Lung microvascular endothelial cell (primary cell): ENCODE measurements around the gene BRWD1. TPM values are rescaled to one million over a fixed set of nuclear protein-coding genes. Genes with fewer than 3 reads are reported as not detected.

Experiments
- DNase-seq, 2 donors: peaks; one replicate each; pipeline versions ENCODE4 v3.0.0 to v3.0.0-alpha.2; 2010; ENCODE audit warnings: low read depth in 2 of 2
- total RNA-seq: library from RNA; depleted of rRNA; stranded (reverse); fragments of >200 nt; gene quantifications from 2 replicates; pipeline ENCODE4 v1.2.1, GENCODE V29; 2014

The BRWD1 gene
- total RNA-seq, 1 donor from 2014 or later, result 51.2 TPM

DNA sequence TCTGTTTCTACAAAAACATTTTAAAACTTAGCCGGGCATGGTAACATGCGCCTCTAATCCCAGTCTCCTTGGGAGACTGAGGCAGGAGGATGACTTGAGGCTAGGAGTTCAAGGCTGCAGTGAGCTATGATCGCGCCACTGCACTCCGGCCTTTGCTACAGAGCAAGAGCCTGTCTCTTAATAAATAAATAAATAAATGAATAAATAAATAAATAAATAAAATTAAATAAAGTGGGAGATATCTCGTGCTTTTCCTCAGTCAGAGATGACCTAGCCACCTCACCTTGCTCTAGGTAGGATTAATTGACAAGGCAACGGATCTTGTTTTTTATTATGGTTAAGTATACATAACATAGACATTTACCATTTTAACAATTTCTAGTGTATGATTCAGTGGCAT lies 14.3 kb upstream of the BRWD1 start:
- DNase-seq, result no peak

DNA sequence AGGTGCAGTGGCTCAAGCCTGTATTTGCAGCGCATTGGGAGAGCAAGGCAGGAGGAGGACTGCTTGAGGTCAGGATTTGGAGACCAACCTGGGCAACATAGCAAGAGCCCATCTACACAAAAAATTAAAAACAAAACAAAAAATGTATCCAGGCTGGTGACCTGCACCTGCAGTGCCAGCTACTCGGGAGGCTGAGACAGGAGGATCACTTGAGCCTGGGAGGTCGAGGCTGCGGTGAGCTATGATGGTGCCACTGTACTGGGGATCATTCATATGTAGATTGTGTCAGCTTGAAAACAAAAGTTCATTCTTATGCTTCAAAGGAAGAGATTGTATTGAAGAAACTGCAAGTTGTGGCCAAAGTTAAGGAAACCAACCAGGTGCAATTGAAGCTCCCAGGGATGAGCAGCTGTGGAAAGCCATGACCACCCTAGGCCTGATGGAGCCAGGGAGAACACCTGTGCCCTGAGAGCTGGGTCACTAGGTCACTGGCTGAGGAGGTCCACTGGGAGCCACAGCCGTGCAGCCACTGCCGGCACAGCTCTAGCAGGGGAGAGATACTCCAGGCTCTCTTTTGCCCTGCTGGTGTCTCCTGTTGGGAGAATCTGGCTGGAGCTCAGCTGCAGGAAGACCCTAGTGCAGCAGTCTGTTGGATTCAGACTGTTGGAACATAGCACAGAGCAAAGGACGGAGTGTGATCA lies 13.3 kb upstream of the BRWD1 start:
- DNase-seq, result no peak

DNA sequence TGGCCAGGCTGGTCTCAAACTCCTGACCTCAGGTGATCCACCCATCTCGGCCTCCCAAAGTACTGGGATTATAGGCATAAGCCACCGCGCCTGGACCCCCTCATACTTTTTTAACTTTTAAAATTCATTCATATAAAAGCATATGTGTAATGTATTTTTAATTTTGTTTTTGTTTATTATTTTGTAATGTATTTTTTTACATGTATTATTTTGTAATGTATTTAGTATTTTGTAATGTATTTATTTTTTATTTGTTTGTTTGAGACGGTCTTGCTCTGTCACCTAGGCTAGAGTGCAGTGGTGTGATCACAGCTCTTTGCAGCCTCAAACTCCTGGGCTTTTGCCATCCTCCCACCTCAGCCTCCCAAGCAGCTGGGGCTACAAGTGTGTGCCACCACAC lies 12.0 kb upstream of the BRWD1 start:
- no peak for DNase-seq

DNA sequence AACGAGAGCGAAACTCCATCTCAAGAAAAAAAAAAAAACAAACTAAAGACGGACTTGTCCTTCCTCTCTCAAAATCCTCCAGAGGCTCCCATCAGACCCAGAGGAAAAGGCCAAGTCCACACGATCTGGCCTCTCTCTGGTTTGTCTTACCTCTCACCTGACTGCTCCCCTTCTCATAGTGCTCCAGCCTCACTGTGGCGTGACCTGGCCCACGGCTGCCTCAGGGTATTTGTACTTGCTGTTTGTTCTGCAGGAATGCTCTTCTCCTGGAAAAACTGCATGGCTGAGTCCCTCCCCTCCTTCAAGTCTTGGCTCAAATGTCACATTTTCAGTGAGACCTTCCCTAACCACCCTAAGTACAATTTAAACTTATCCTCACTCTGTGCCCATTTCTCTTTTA lies 8.0 kb upstream of the BRWD1 start:
- DNase-seq, result no peak

DNA sequence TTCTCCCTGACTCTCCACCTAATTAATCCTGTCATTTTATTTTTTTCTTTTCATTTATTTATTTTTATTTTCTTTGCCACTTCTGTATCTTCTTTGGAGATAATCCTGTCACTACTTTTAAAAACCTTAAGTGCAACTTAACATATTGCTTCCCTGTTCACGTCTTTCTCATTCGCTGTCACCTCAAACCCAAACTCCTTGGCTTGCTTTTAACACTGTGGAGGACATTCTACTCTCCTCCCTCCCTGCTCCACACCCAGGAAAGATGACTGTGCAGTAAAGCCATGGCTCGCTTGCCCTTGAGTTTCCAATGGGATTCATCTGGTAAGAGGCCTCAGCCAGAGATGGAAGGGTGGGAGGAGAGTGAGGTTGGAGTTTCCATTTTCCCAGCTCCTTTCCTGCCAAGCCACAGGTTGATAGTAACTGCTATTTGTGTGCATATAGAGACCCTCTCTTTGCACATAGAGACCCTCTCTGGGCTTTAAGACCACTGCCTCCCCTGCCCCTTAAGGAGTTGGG lies 6.4 kb upstream of the BRWD1 start:
- DNase-seq, result no peak

DNA sequence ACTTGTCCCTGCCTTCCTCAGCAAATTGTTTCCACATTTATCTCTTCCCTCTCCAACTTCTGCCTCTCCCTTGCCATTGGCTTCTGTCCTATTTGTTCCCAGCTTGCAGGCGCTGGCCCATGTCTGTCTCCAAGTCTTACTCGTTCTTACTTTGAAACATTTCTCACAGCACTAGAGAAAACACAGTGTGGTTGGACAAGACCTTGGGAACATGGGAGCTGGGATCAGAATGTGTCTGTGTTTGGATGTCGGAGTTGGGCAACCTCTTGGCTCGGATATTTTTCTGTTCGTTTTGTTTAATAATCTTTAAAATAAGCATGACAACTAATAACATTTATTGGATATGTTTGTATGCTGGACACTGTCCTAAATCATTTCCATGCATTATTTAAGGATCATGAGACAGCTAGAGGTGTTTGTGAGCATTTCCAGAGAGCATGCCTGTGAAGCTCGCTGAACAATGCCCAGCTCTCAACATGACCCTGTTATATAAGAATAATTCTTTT lies 5.9 kb upstream of the BRWD1 start:
- DNase-seq, result no peak

DNA sequence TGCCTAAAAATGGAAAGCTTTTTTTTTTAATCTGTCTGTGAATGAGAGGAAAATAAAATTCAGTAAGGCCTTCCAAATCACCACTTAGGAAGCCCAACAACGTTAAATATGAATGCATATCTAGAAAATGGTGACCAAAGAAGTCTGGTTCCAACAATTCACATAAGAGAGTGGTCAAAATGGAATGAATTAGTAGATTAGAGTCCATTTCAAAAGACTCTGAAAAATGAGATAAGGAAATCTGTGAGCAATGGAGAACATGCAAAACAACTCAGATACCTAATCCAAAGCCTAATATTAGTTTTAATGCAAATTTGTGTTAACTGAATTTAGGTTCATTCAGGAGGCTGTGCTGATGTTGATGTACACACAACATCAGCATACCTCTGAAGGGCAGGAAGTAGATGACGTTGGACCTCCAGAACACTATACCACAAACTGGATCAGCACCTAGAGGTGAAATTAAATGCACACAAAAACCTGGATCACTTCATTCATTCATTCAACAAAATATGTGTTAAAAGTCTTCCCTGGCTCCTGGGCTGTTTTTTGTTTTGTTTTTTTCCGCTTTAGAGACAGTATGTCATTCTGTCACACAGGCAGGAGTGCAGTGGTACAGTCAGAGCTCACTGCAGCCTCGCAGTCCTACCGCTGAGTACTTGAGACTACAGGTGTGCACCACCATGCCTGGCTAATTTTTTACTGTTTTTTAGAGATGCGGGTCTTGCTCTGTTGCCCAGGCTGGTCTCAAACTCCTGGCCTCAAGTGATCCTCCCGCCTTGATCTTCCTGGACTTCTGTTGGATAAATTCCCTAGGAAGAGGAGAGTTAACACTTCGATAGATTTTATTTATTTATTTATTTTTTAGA lies 4.9 kb upstream of the BRWD1 start:
- DNase-seq, result no peak

DNA sequence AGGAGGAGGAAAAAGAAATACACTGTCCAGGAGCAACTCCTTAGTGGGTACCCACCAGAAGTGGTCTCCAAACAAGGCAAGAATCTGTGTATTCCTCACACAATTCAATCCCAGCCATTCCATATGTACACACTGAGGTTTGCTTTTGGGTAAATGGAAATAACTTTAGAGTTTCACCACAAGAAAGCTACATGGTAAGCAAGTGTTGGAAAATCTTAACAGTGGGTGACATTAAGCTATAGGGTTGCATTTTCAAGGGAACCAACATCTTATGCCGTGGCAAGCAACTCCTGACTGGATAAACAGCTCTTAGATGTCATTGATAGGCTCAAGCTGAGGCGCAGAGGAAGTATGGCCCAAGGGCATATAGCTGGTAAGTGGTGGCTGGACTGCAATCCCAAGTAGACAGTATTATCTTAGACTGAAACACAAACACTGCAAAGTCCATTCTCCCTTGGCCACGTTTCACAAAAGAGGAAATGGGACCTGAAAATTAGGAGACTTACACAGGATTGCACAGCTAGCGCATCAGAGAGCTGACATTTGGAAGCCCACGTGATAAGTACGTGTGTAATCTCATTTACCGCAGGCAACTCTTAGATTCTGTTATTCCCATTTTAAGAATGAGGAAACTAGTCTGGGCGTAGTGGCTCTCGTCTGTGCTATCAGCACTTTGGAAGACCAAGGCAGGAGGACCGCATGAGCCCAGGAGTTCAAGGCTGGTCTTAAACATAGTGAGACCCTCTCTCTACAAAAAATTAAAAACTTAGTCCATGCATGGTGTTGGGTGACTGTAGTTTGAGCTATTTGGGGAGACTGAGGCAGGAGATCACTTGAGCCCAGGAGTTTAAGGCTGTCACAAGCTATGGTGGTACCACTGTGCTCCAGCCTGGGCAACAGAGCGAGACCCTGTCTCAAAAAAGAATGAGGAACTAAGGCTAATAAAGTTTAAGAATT lies 4.0 kb upstream of the BRWD1 start:
- DNase-seq, result no peak

DNA sequence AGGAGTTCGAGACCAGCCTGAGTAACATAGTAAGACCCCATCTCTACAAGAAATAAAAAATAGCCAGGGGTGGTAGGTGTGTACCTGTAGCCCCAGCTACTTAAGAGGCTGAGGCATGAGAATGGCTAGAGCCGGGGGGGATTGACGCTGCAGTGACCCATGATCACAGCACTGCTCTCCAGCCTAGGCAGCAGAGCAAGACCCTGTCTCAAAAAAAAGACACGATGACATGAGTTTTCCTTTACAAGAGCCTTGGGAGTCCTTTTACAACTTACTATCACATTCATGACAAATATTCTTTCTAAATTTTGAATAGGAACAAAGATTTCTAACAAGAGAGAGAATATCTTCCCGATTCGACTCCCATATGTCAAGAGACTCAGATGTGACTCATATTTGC lies 3.3 kb upstream of the BRWD1 start:
- DNase-seq, result no peak

DNA sequence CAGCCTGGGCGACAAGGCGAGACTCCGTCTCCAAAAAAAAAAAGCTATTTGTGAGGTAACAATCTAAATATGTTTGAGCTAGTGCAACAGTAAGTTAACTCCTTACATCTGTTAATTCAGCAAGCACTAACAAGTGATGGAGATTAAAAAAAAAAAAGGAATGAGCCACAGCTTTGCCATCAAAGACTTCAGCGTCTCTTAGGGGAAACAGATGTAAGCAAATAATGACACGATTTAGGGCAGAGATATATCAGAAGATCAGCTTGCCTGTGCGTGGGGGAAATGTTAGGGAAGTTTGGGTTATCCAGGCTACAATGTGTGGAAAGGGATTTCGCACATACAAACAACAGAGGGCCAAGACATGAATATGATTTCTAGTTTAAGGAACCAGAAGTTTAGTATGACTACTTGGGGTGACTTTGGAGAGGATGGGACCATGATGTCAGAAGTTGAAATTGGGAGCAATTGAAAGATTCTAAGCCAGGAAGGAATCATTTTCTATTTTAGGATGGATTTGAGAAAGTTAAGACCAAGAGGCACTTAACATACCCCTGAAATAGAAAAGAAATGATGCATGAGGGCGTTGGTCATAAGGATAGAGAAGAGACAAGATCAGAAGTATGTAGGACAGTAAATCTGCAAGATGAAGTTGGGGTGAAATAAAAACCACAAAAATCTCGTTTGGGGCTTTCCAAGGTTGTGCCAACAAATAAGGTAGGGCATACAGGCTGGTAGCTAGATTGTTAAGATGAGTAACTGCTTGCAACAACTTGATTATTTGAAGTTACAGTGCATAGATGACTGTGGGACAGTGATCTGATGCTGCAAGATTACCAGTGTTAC lies 2.4 kb upstream of the BRWD1 start:
- no peak for DNase-seq

DNA sequence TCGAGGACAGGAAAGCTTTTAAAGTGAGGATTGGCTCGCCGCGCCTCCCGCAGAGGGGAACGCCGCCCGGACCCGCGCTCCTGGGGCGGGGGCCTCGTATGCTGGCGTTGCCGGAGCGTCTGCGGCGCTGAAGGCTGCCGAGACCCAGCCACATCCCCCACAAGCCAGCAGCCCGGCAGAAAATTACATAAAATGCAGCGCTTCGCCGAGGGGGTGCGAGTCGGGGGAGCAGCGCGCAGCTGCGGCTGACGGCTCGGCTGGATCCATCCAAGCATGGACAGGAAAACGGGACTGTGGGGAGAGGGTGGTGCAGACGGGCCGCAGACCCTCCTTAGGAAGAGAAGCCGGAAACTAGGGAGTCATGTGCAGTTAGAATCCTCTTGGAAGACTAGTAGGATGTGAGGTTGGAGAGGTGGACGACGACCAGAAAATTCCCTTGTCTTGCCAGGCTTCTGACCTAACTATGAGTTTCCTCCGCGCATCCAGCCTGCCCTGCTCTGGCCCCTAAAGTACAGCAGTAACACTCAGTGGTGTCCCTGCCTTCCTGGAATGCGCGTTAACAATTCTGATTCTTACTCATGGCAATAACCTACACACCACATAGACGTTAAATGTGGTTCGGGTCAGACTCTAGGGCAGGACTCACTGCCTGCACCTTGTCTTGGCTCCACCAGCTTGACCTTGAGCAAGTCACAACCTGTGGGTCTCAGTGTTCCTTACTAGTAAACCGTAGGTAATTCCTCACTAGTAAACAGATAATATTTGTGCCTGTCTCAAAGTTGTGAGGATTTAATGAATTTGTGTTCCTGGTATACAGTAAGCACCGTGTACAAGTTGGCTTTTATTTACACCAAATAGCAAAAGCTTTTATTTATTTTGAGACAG lies 953 bp upstream of the BRWD1 start:
- peak; percentile 69 to 73 for DNase-seq

DNA sequence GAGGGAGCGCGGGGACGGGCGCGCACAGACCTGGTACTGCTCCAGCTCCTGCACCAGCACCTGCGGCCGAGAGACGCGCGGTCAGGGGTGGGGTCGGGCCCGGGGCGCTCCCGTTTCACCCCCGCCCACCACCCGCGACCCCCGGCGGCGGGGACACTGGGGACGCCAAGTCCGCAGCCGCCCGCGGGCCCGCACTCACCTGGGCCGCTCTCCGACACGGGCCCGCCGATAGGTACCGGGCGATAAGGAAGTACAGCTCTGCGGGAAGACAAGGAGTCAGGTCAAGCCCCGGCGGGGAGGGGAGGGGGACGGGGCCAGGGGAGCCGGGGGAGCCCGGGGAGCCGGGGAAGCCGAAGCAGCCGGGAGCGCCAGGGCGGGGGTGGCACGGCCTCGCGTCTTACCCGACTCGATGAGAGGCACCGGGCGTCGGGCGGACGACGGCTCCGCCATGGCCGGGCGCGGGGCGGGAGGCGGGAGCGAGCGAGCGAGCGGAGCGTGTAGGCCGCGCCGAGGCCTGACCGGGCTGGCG lies 326 bp downstream of the BRWD1 start:
- peak; percentile 19 to 31 for DNase-seq

DNA sequence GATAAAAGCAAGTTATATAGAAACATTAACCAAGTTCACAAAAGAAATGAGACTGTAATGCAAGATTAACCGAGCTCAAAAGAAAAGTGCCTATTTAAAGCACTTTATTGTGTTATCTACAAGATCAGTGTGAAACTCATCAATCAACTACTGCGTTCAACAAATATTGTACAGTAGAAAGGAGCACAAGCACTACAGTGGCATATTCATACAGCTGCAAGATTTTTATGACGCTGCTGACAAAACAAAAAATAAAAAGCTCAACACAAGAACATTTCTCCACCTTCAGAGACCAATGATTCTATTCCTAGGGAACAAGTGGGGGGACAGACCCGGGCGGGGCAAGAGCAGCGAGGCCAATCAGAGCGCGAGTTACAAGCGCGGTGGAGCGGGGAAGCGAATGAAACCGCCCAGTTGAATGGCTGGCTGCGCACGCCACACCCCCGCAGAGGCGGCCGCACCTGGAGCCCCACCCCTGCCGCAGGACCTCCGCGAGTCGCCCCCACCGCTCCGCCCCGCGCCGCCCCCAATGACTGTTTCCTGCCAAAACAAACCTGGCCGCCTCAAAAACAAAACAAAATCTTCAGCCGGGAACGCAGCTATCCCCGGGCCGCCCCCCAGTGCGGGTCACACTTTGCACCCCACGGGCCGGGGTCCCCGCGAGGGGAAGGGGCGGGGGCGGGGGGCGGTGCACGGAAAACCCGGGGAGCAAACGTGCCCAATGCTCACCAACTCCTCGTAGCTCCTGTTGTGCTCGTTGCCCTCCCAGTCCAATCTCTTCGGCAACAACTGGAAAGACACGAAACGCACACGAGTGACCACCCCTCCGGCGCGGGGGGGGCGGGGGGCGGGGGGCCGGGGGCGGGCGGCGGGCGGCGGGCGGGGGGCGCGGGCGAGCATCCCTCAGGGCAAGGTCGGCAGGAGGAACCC lies 1.1 kb downstream of the BRWD1 start:
- peak; percentile 94 to 96 for DNase-seq

DNA sequence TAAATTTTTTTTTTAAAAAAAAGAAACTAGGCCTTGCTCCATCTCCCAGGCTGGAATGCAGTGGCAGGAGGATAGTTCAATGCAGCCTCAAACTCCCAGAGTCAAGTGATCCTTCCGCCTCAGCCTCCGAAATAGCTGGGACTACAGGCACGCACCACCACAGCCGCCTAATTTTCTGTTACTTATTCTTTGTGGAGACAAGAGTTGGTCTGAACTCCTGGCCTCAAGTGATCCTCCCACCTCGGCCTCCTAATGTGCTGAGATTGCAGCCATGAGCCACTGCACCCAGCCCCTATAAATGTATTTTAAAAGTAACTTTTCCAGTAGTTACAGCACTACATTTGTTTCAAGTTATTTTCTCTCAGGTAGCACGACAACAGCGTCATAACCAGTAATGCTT lies 2.3 kb downstream of the BRWD1 start:
- DNase-seq, result no peak

DNA sequence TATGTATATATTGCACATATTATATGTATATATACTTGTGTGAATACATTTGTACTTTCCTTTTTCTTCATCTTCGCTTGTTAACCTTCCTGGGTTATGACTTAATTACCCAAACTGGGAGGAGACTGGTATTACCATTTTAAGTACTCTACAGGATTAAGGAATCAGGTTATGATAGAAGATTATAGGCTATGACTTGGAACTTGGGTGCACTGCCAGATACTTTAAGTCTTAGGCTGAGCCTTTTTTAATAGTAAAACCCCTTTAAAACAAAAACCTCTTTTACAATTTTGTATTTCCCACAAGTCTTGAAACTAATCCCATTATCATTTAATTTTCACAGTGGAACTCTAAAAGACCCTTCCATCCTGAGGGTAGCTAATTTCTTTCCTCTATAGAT lies 6.0 kb downstream of the BRWD1 start:
- no peak for DNase-seq

DNA sequence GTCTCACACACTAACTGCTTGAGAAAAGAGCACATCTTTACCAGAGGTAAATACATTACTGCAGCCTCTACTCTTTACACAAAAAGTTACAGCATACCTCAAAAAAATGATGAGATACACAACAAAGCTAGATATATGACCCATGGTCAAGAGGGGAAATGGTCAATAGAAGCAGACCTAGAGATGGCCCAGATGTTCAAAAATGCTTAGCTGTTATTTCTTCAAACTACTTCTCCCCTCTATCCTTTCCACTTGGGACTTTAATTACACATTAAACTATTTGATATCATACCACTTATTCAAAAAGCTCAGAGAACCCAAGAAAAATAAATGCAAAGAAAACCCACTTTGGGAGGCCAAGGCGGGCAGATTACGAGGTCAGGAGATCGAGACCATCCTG lies 12.8 kb downstream of the BRWD1 start:
- DNase-seq, result no peak

DNA sequence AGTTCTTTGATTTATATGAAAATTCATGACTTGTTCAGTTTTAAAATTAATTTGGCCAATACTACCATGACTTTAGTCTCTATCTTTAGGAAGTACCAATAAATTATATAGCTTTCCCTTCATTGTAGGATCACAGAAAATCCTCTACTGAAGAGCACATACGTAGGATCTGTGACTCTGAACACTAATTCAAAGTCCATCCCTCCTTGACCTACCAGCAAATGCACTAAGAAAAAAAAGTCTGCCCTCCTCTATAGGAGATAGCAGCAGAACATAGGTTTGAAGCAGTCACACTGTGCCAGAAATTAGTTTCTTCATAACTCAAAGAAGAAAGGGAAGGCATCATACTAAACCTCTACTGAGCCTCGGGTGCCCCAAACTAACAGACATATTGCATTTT lies 16.5 kb downstream of the BRWD1 start:
- DNase-seq, result no peak

DNA sequence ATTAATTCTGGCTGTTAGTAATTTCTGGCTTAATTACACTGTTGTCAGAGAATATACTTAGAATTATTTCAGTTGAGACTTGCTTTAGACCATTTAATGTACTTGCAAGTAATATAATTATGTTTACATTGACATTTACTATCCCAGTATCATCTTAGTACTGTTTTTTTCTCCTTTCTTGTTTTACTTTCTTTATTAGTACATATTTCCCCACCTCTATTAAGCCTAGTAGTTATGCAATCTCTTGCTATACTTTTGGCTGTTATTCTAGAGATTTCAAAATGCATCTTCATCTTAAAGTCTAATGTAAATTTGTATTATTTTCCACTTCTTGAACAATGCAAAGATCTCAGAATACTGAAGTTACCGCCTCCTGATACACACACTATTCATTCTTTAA lies 24.4 kb downstream of the BRWD1 start:
- DNase-seq, result no peak
